Esophagus muscularis mucosa (tissue), 3 donors: ENCODE measurements around the gene RTL10.

Experiments used
- POLR2AphosphoS5 ChIP-seq, 2 donors: sonication (generic); formaldehyde crosslinking; IDR thresholded peaks; one replicate each; pipeline ENCODE4 v1.6.1; 2017; ENCODE audit warnings: antibody characterized with exemption in 2 of 2
- TF ChIP-seq, protein P1 (sequence below), 3 experiments: fragments of 200-600 bp in 2 of 3; fragments of 450-650 bp in 1 of 3; sonication (generic) in 2 of 3; IDR thresholded peaks; one replicate each; pipeline ENCODE4 v1.5.1; 2017 to 2019; ENCODE audit warnings: antibody characterized with exemption in 3 of 3, mild to moderate bottlenecking in 2 of 3, moderate library complexity in 1 of 3

- TF ChIP-seq, protein P1, sequence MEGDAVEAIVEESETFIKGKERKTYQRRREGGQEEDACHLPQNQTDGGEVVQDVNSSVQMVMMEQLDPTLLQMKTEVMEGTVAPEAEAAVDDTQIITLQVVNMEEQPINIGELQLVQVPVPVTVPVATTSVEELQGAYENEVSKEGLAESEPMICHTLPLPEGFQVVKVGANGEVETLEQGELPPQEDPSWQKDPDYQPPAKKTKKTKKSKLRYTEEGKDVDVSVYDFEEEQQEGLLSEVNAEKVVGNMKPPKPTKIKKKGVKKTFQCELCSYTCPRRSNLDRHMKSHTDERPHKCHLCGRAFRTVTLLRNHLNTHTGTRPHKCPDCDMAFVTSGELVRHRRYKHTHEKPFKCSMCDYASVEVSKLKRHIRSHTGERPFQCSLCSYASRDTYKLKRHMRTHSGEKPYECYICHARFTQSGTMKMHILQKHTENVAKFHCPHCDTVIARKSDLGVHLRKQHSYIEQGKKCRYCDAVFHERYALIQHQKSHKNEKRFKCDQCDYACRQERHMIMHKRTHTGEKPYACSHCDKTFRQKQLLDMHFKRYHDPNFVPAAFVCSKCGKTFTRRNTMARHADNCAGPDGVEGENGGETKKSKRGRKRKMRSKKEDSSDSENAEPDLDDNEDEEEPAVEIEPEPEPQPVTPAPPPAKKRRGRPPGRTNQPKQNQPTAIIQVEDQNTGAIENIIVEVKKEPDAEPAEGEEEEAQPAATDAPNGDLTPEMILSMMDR (IDR thresholded peaks at IDR 0.05) = no peak
- no peak for TF ChIP-seq POLR2AphosphoS5 (IDR thresholded peaks at IDR 0.05)
These were observed 14.2 kb upstream of the RTL10 start for GRCh38 chr22:19868773-19869471.
